ENCODE data around the gene DSC3.
A peak's percentile ranks its signal among the peaks of the same experiment; 100 is the strongest.

DSC3 gene

DNA sequence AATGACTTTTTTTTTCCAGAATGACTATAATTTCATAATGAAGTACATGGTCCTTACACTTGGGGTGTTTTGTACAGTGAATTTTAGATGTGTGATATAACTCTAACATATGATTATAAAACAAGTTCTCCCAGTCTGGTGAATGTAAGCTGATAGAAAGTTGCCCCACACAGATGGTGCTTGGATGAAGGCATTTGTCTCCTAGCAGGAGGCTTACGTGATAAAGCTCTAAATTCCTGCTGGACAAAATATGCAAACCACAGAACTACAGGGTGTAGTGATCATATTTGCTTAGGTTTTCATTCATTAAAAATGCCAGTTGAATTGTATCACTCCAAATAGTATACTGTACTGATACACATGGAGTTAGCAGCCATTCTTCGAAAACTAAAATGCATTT is 85.5 kb downstream of the DSC3 start:
- no peak overlapping the region for H3K4me3 ChIP-seq (ENCODE audit: low read depth, low read length)
- no peak overlapping the region for H3K27ac ChIP-seq (ENCODE audit: extremely low read depth, low read depth, low read length)
- CTCF ChIA-PET = no interaction called here
- POLR2A ChIA-PET = no interaction called here
- TF ChIP-seq ZNF558 (tag by site-specific recombination; IDR thresholded peaks at IDR 0.05) (no peak), MYNN (tag by site-specific recombination; IDR thresholded peaks at IDR 0.05; ENCODE audit: borderline replicate concordance) (no peak), ZBTB8A (tag by site-specific recombination; IDR thresholded peaks at IDR 0.05) (no peak), YY1 (tag by site-specific recombination; IDR thresholded peaks at IDR 0.05) (no peak), ZNF354C (tag by site-specific recombination; IDR thresholded peaks at IDR 0.05; ENCODE audit: borderline replicate concordance, low read depth) (no peak), IKZF3 (tag by site-specific recombination; IDR thresholded peaks at IDR 0.05) (no peak), GLI2 (tag by site-specific recombination; IDR thresholded peaks at IDR 0.05; ENCODE audit: borderline replicate concordance, low read depth) (no peak), ZFP37 (tag by site-specific recombination; IDR thresholded peaks at IDR 0.05) (no peak), SP2 (tag by site-specific recombination; IDR thresholded peaks at IDR 0.05) (no peak), ZNF404 (tag by site-specific recombination; IDR thresholded peaks at IDR 0.05) (no peak), ZNF830 (tag by site-specific recombination; IDR thresholded peaks at IDR 0.05; ENCODE audit: low read depth) (no peak), ZNF548 (tag by site-specific recombination; IDR thresholded peaks at IDR 0.05) (no peak), PBX3 (CRISPR knock-in tag; IDR thresholded peaks at IDR 0.05) (no peak), ZNF654 (tag by site-specific recombination; IDR thresholded peaks at IDR 0.05; ENCODE audit: low read depth) (no peak), KLF9 (tag by site-specific recombination; IDR thresholded peaks at IDR 0.05; ENCODE audit: low read depth) (no peak), ZBTB48 (tag by site-specific recombination; IDR thresholded peaks at IDR 0.05) (no peak), ZNF768 (tag by site-specific recombination; IDR thresholded peaks at IDR 0.05) (no peak)
- TF ChIP-seq, protein P1, sequence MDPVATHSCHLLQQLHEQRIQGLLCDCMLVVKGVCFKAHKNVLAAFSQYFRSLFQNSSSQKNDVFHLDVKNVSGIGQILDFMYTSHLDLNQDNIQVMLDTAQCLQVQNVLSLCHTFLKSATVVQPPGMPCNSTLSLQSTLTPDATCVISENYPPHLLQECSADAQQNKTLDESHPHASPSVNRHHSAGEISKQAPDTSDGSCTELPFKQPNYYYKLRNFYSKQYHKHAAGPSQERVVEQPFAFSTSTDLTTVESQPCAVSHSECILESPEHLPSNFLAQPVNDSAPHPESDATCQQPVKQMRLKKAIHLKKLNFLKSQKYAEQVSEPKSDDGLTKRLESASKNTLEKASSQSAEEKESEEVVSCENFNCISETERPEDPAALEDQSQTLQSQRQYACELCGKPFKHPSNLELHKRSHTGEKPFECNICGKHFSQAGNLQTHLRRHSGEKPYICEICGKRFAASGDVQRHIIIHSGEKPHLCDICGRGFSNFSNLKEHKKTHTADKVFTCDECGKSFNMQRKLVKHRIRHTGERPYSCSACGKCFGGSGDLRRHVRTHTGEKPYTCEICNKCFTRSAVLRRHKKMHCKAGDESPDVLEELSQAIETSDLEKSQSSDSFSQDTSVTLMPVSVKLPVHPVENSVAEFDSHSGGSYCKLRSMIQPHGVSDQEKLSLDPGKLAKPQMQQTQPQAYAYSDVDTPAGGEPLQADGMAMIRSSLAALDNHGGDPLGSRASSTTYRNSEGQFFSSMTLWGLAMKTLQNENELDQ (tag by site-specific recombination; IDR thresholded peaks at IDR 0.05; ENCODE audit: low read depth) = no peak
- H3K36me3 ChIP-seq (ENCODE audit: control insufficient read depth in 2 of 2, insufficient read depth in 1 of 2, low read length in 2 of 2) = no peaks in the 10 kb centered on the region
- no peaks in the 10 kb centered on the region for H3K9me3 ChIP-seq (ENCODE audit: control insufficient read depth, insufficient read depth, low read depth, low read length)
- no peaks in the 10 kb centered on the region for H3K4me1 ChIP-seq (ENCODE audit: control insufficient read depth, insufficient read depth, low read length)

DNA sequence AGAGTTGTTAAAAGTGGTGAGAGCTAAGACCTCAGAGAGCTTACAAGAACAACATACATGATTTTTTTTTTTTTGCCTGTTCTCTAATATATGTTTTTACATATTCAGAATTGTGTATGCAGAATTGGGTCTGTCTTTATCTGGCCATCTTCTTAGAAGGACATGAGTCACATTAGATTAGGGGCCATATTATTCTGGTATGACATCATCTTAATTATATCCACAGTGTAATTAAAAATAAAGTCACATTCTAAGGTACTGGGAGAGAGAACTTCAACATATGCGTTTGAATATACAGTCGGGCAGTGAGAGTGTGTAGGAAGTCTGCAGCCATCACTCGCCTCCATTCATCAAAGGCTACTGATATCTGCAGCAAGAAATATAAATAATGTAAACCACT is 88.3 kb downstream of the DSC3 start:
- TF ChIP-seq PRDM6 (tag by site-specific recombination; IDR thresholded peaks at IDR 0.05) = no peak
- TF ChIP-seq ATF2 (tag by site-specific recombination; IDR thresholded peaks at IDR 0.05; ENCODE audit: low read depth) = peak; percentile 37; the same call in 1 of the 2 replicates
- Histone ChIP-seq H3K9me3 (ENCODE audit: control insufficient read depth, insufficient read depth, low read depth, low read length) (no peaks in the 10 kb centered on the region), H3K4me3 (ENCODE audit: low read depth, low read length) (no peak overlapping the region), H3K36me3 (ENCODE audit: control insufficient read depth in 2 of 2, insufficient read depth in 1 of 2, low read length in 2 of 2) (no peaks in the 10 kb centered on the region), H3K4me1 (ENCODE audit: control insufficient read depth, insufficient read depth, low read length) (no peaks in the 10 kb centered on the region), H3K27ac (ENCODE audit: extremely low read depth, low read depth, low read length) (no peak overlapping the region)
- ChIA-PET CTCF (no interaction called here), POLR2A (no interaction called here)
